ENCODE measurements around the gene JMJD1C.
"Not testable (repeated sequence)": the region's sequence is repeated elsewhere in the genome, so short reads cannot be mapped to it uniquely, and the experiment has no call there.

JMJD1C gene

DNA sequence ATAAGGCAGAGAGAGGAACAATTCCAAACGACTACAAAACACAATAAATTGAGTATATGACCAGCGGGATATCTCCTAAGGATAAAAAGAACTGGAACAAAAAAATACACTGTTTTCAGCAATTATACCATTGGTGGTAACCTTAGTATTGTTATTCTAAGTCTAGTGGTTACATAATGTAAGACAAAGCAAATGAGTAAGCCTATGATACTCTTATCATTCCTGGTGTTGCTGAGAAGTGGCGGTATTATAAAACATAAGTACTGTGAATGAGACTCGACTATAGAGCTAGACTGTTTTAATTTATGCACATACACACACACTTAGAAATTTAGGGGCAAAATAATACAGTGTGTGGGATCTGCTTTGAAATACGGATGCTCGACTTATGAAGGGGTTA lies 225.0 kb downstream of the JMJD1C start:
- no peak for DNase-seq
- H3K79me2 ChIP-seq (ENCODE audit: low read length): peaks cover 88% of the 10 kb centered on the region
- H3K27me3 ChIP-seq (replicated peaks; ENCODE audit: insufficient read depth, low read length): no peaks in the 10 kb centered on the region
- H3F3A ChIP-seq (ENCODE audit: insufficient read depth, low read length): peaks cover 16% of the 10 kb centered on the region
- H2AFZ ChIP-seq (ENCODE audit: low read length): no peak overlapping the region
- no peaks in the 10 kb centered on the region for H3K9me3 ChIP-seq (replicated peaks; ENCODE audit: insufficient read depth, low read length)
- peak overlapping the region; percentile 66; the same call in 1 of the 2 replicates for H3K4me2 ChIP-seq (ENCODE audit: low read depth, low read length)
- H3K9me2 ChIP-seq (replicated peaks; ENCODE audit: insufficient read depth, low read length): no peaks in the 10 kb centered on the region
- H3K36me3 ChIP-seq (replicated peaks; ENCODE audit: insufficient read depth, low read length): no peaks in the 10 kb centered on the region
- no peak overlapping the region for H3K27ac ChIP-seq (ENCODE audit: low read length)
- peaks cover 4% of the 10 kb centered on the region; the same call in 1 of the 2 replicates for H4K20me1 ChIP-seq (ENCODE audit: insufficient read depth, low read length)
- no peak overlapping the region for H3K9ac ChIP-seq (ENCODE audit: low read length)
- peaks cover 34% of the 10 kb centered on the region for H3K4me1 ChIP-seq (ENCODE audit: low read length)
- TF ChIP-seq, protein P1, sequence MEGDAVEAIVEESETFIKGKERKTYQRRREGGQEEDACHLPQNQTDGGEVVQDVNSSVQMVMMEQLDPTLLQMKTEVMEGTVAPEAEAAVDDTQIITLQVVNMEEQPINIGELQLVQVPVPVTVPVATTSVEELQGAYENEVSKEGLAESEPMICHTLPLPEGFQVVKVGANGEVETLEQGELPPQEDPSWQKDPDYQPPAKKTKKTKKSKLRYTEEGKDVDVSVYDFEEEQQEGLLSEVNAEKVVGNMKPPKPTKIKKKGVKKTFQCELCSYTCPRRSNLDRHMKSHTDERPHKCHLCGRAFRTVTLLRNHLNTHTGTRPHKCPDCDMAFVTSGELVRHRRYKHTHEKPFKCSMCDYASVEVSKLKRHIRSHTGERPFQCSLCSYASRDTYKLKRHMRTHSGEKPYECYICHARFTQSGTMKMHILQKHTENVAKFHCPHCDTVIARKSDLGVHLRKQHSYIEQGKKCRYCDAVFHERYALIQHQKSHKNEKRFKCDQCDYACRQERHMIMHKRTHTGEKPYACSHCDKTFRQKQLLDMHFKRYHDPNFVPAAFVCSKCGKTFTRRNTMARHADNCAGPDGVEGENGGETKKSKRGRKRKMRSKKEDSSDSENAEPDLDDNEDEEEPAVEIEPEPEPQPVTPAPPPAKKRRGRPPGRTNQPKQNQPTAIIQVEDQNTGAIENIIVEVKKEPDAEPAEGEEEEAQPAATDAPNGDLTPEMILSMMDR (IDR thresholded peaks at IDR 0.05; ENCODE audit: low read length): no peak
- TF ChIP-seq EZH2phosphoT487 (IDR thresholded peaks at IDR 0.05; ENCODE audit: low read length): no peak
- TF ChIP-seq EZH2 (optimal IDR thresholded peaks at IDR 0.05; ENCODE audit: low read depth, low read length): no peak
- no peak overlapping the region for H3K4me3 ChIP-seq (ENCODE audit: low read length)

DNA sequence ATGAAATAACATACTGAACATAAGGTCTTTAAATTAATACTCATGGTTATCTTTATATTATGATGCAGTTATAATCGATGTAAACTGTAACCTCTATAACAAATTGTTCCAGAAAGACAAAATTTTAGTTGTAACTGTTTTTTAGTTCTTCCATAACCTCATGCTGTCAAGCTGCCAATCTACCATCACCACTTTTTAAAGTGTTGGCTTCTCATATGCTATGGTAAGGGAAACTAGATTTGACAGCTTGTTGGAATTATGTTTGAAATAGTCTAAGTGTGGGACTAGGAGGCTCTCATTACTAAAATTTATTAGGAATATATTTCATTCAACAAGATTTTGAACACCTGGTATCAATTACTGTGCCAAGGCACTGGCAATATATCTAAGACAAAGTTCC lies 227.3 kb downstream of the JMJD1C start:
- Histone ChIP-seq H3K27ac (ENCODE audit: low read length) (no peak overlapping the region), H2AFZ (ENCODE audit: low read length) (no peak overlapping the region), H3K9me2 (replicated peaks; ENCODE audit: insufficient read depth, low read length) (no peaks in the 10 kb centered on the region), H3F3A (ENCODE audit: insufficient read depth, low read length) (peaks cover 16% of the 10 kb centered on the region), H3K27me3 (replicated peaks; ENCODE audit: insufficient read depth, low read length) (no peaks in the 10 kb centered on the region), H3K9me3 (replicated peaks; ENCODE audit: insufficient read depth, low read length) (no peaks in the 10 kb centered on the region), H3K4me2 (ENCODE audit: low read depth, low read length) (no peak overlapping the region), H3K36me3 (replicated peaks; ENCODE audit: insufficient read depth, low read length) (no peaks in the 10 kb centered on the region), H3K4me3 (ENCODE audit: low read length) (no peak overlapping the region), H3K9ac (ENCODE audit: low read length) (no peak overlapping the region), H3K4me1 (ENCODE audit: low read length) (peaks cover 29% of the 10 kb centered on the region), H4K20me1 (ENCODE audit: insufficient read depth, low read length) (peaks cover 4% of the 10 kb centered on the region; the same call in 1 of the 2 replicates), H3K79me2 (ENCODE audit: low read length) (peaks cover 87% of the 10 kb centered on the region)
- no peak for DNase-seq
- TF ChIP-seq EZH2 (optimal IDR thresholded peaks at IDR 0.05; ENCODE audit: low read depth, low read length): no peak

DNA sequence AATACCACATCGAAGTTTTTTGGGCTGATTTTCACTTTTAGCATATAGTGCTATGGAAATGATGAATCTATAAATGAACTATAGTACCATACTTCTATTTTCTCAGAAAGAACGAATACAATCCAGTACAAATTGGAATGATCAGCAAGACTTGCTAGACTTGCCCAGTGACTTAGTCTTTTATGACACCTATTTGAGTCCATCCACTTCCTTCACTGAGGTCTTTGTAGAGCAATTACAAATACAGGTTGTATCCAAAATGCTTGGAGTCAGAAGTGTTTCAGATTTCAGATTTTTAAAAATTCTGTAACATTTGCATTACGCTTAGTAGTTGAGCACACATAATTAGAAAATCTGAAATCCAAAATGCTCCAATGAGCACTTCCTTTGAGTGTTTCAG lies 228.4 kb downstream of the JMJD1C start:
- H3K36me3 ChIP-seq (replicated peaks; ENCODE audit: insufficient read depth, low read length): no peaks in the 10 kb centered on the region
- no peak overlapping the region for H3K4me3 ChIP-seq (ENCODE audit: low read length)
- no peaks in the 10 kb centered on the region for H3K27me3 ChIP-seq (replicated peaks; ENCODE audit: insufficient read depth, low read length)
- TF ChIP-seq EZH2phosphoT487 (IDR thresholded peaks at IDR 0.05; ENCODE audit: low read length) (no peak), EZH2 (optimal IDR thresholded peaks at IDR 0.05; ENCODE audit: low read depth, low read length) (no peak)
- TF ChIP-seq, protein P1 (IDR thresholded peaks at IDR 0.05; ENCODE audit: low read length): no peak
- H3K9me3 ChIP-seq (replicated peaks; ENCODE audit: insufficient read depth, low read length): no peaks in the 10 kb centered on the region
- H3K27ac ChIP-seq (ENCODE audit: low read length): no peak overlapping the region; the same call in 1 of the 2 replicates
- no peak overlapping the region for H2AFZ ChIP-seq (ENCODE audit: low read length)
- peaks cover 4% of the 10 kb centered on the region; the same call in 1 of the 2 replicates for H4K20me1 ChIP-seq (ENCODE audit: insufficient read depth, low read length)
- no peak overlapping the region for H3K9ac ChIP-seq (ENCODE audit: low read length)
- H3K9me2 ChIP-seq (replicated peaks; ENCODE audit: insufficient read depth, low read length): no peaks in the 10 kb centered on the region
- peaks cover 26% of the 10 kb centered on the region for H3K4me1 ChIP-seq (ENCODE audit: low read length)
- H3K4me2 ChIP-seq (ENCODE audit: low read depth, low read length): no peak overlapping the region
- peaks cover 15% of the 10 kb centered on the region for H3F3A ChIP-seq (ENCODE audit: insufficient read depth, low read length)
- DNase-seq: no peak
- H3K79me2 ChIP-seq (ENCODE audit: low read length): peaks cover 87% of the 10 kb centered on the region

DNA sequence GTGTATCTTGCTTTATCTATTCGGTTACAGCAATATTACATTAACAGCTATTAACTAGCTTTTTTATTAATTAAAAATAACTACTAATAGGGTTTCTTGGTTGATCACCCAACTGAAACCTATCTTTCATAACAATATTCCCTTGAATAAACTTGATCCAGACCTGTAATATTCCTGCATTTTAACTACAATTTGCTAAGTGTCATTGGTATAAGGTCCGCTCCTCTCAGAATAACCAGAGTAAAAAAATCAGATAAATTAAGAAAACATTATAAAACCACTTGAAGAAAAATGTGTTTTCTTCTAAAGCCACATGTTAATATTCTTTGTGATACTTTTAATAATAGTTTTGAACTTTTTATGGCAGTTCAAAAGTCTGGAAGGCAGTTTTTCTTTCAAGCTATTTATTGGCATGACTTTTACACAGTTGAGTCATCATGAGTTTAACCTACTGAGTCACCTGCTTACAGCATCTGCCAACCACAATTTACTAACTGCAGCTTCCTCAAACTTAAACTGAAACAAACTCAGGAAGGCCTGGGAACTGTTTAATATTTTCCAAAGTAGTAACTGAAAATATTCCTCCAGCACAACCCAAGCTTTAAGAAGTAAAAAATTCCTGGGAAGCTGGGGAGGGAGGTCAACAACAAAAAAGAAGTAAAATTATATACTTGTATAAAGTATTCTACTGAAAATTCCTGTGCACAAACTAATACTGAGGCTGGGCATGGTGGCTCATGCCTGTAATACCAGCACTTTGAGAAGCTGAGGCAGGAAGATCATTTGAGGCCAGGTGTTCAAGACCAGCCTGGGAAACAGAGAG lies 229.5 kb downstream of the JMJD1C start:
- TF ChIP-seq, protein P1 (IDR thresholded peaks at IDR 0.05; ENCODE audit: low read length): no peak
- TF ChIP-seq EZH2phosphoT487 (IDR thresholded peaks at IDR 0.05; ENCODE audit: low read length) (no peak), EZH2 (optimal IDR thresholded peaks at IDR 0.05; ENCODE audit: low read depth, low read length) (no peak)
- H3K9me3 ChIP-seq (replicated peaks; ENCODE audit: insufficient read depth, low read length): no peaks in the 10 kb centered on the region
- H3K79me2 ChIP-seq (ENCODE audit: low read length): peaks cover 85% of the 10 kb centered on the region
- H3K36me3 ChIP-seq (replicated peaks; ENCODE audit: insufficient read depth, low read length): no peaks in the 10 kb centered on the region
- H3K4me1 ChIP-seq (ENCODE audit: low read length): peaks cover 20% of the 10 kb centered on the region
- H3K27me3 ChIP-seq (replicated peaks; ENCODE audit: insufficient read depth, low read length): no peaks in the 10 kb centered on the region
- peak overlapping the region; percentile 21; the same call in 1 of the 2 replicates for H3K27ac ChIP-seq (ENCODE audit: low read length)
- no peak overlapping the region for H2AFZ ChIP-seq (ENCODE audit: low read length)
- no peak overlapping the region for H3K9ac ChIP-seq (ENCODE audit: low read length)
- H4K20me1 ChIP-seq (ENCODE audit: insufficient read depth, low read length): no peaks in the 10 kb centered on the region
- H3K4me2 ChIP-seq (ENCODE audit: low read depth, low read length): peak overlapping the region; percentile 38
- H3K9me2 ChIP-seq (replicated peaks; ENCODE audit: insufficient read depth, low read length): no peaks in the 10 kb centered on the region
- DNase-seq: peak; percentile 64
- no peak overlapping the region for H3K4me3 ChIP-seq (ENCODE audit: low read length)
- H3F3A ChIP-seq (ENCODE audit: insufficient read depth, low read length): peaks cover 6% of the 10 kb centered on the region

DNA sequence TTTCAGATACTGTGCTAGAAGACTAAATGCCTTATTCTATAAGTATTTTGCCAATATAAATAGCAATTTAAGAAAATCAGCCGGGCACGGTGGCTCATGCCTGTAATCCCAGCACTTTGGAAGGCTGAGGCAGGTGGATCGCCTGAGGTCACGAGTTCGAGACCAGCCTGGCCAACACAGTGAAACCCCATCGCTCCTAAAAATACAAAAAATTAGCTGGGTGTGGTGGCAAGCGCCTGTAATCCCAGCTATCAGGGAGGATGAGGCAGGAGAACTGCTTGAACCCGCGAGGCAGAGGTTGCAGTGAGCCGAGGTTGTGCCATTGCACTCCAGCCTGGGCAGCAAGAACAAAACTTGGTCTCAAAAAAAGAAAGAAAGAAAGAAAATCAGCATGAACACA lies 230.6 kb downstream of the JMJD1C start:
- not testable (repeated sequence) for H3K4me3 ChIP-seq (ENCODE audit: low read length); H3F3A ChIP-seq (ENCODE audit: insufficient read depth, low read length); H3K36me3 ChIP-seq (replicated peaks; ENCODE audit: insufficient read depth, low read length); H3K27ac ChIP-seq (ENCODE audit: low read length); DNase-seq; H3K27me3 ChIP-seq (replicated peaks; ENCODE audit: insufficient read depth, low read length); H3K4me2 ChIP-seq (ENCODE audit: low read depth, low read length); H2AFZ ChIP-seq (ENCODE audit: low read length); H3K9me2 ChIP-seq (replicated peaks; ENCODE audit: insufficient read depth, low read length); H4K20me1 ChIP-seq (ENCODE audit: insufficient read depth, low read length); H3K9me3 ChIP-seq (replicated peaks; ENCODE audit: insufficient read depth, low read length); H3K9ac ChIP-seq (ENCODE audit: low read length)
- H3K4me1 ChIP-seq (ENCODE audit: low read length): peaks cover 12% of the 10 kb centered on the region
- peaks cover 85% of the 10 kb centered on the region for H3K79me2 ChIP-seq (ENCODE audit: low read length)

Measured in MM.1S (cell line).